ENCODE measurements around the gene ACER2. TPM values are rescaled to one million over a fixed set of nuclear protein-coding genes. Genes with fewer than 3 reads are reported as not detected.
A peak's percentile ranks its signal among the peaks of the same experiment; 100 is the strongest.

Gene ACER2
- total RNA-seq, 1 donor from 2014 or later = 3.2 TPM

DNA sequence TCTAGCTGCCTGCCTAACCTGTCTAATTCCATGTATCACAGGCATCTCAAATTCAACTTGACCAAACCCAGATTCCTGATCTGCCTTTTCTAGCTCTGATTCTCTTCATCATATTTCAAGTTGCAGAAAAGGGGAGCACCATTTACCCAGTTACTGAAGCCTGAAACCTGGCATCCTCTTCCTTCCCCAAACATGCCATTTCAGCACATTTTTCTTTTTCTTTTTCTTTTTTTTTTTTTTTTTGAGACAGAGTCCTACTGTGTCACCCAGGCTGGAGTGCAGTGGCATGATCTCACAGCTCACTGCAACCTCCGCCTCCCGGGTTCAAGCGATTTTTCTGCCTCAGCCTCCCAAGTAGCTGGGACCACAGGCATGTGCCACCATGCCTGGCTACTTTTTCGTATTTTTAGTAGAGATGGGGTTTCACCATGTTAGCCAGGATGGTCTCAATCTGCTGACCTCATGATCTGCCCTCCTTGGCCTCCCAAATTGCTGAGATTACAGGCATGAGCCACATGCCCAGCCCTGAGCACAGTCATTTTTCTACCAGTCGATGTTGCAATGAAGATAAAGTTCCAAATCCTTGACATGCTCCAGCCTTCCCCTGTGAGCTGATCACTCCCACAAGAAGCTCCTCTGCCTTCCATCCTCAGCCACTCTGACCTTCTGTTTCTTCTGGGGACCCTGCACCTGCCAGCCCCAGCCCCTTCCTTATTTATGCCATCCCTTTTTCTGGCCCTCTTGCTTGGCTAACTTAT is 32.2 kb downstream of the ACER2 start:
- intact Hi-C loops (cut with DNase I) = no loop called here
- no peak for DNase-seq (ENCODE audit: missing footprints)
- peak; percentile 83 for ATAC-seq

DNA sequence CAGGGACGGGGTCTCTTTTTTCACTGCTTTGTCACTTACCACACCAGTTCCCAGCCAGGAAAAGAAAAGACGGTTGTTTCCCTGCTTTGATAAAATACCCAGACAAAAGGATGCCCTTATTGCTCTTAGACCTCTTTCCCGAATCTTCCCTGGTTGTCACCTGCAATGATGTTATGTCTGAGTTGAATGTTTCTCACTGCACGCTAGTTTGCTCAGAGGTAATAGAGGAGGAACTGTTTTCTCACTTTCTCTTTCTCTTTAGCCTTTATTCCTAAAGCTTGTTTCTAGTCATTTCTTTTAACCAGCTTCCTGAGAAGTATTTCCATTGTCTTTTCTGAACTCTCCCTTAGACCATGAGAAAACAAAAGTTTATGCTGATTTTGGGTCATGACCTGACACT is 32.9 kb downstream of the ACER2 start:
- intact Hi-C loops (cut with DNase I) = no loop called here
- no peak for ATAC-seq
- DNase-seq (ENCODE audit: missing footprints) = no peak

DNA sequence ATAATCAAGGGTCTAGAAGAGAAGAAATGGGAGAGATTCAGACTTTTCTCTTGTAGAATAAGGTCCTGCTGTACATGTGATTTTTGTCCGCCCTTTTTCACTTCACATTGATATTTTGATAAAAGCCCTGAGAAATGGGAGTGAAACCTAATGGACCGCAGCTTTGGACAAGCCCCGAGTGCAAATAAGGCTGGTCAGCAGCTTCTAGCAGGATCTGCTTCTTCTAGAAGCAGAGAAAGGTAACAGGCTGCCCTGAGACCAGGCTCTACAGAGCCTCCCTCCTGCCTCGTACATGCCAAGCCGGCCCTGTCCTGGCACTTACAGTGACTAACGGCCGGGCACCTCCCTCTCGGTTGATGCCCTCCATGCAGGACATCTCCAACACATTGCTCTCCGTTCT is 33.4 kb downstream of the ACER2 start:
- DNase-seq (ENCODE audit: missing footprints) (no peak), ATAC-seq (no peak)
- intact Hi-C loops (cut with DNase I) = no loop called here

GRCh38 chr9:19445452-19445851 is 36.6 kb downstream of the ACER2 start:
- DNase-seq (ENCODE audit: missing footprints) (no peak), ATAC-seq (no peak)
- intact Hi-C loops (cut with DNase I) = no loop called here

GRCh38 chr9:19446361-19446861 is 37.6 kb downstream of the ACER2 start:
- ATAC-seq = no peak
- DNase-seq (ENCODE audit: missing footprints) = no peak
- intact Hi-C loops (cut with DNase I) = no loop called here

DNA sequence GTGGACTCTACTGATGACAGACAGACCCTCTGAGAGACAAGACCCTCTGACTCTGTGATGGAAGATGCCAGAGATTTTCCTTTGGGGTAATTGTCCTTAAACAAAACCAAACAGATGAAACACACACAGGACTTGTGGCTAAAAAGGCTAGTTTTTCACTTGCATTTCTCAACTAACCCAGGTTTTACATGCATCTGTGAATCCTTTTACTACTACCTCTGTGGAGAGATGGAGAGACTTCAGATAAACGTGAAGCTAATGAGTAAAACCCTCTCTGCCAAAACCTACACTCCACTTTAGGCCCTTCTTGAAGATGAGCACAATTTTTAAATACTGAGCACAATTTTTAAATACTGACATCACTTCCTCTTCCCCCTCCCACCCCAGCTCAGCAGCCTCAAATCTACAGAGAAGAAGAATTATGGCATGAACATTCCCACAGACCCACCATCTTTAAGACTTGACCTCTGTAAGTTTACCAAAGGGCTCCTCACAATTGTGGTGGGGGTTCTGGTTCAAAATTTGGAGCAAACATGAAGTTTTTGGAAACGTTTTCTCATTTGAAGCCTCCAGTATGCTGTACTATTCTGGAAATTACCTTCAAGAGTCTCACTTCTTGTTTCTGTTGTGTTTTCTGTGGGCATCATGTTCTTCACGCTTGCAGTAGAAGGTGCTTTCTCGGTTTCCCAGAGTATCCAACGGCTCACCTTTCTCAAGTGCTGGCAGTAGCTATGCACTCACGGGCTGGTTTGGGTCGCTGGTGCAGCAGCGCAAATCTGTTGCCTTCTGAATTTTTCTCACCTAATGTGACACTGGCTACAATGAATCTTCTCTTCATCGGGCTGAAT is 42.7 kb downstream of the ACER2 start:
- intact Hi-C loops (cut with DNase I) = loop anchor here (10.0 kb wide), 2 partner anchors 347 to 1007 kb away; partner anchors contain the start of gene HAUS6
- ATAC-seq (no peak), DNase-seq (ENCODE audit: missing footprints) (no peak)

- intact Hi-C loops (cut with DNase I) = loop anchor here (2.0 to 10.0 kb wide), 5 partner anchors 48 to 1012 kb away; partner anchors contain the start of genes ACER2, HAUS6 and RPS6
- ATAC-seq (no peak), DNase-seq (ENCODE audit: missing footprints) (no peak)
Measured at GRCh38 chr9:19456426-19456825, 47.6 kb downstream of the ACER2 start.

- ATAC-seq (peak; percentile 95), DNase-seq (ENCODE audit: missing footprints) (no peak)
- intact Hi-C loops (cut with DNase I) = loop anchor here (1.0 to 10.0 kb wide), 6 partner anchors 48 to 1012 kb away; partner anchors contain the start of genes ACER2, HAUS6, RPS6 and RRAGA
Measured at GRCh38 chr9:19456996-19457692, 48.3 kb downstream of the ACER2 start.

- intact Hi-C loops (cut with DNase I) = loop anchor here (1.0 to 10.0 kb wide), 6 partner anchors 49 to 1013 kb away; partner anchors contain the start of genes ACER2, HAUS6, RPS6 and RRAGA
- DNase-seq (ENCODE audit: missing footprints) (no peak), ATAC-seq (no peak)
Measured at GRCh38 chr9:19457693-19458009, 48.8 kb downstream of the ACER2 start.

DNA sequence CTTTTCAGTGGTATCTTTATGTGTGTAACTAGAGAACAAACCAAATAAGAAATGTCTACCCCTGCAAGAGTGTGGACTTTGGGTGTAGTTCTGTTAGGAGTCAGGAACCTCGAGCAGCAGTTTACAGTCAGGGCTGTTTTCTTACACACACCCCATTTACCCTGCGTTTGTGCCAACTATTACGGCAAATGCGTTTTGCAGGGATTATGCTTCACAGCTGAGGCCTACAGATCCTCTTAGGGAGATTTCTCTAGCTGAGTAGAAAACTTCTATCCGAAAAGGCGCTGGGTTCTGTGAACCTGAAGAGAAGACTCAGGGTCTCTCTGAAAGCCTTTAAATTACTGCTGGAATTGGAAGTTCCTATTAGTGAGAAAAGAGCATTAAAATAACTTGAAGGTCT is 51.4 kb downstream of the ACER2 start:
- no peak for DNase-seq (ENCODE audit: missing footprints)
- no peak for ATAC-seq
- intact Hi-C loops (cut with DNase I) = no loop called here

DNA sequence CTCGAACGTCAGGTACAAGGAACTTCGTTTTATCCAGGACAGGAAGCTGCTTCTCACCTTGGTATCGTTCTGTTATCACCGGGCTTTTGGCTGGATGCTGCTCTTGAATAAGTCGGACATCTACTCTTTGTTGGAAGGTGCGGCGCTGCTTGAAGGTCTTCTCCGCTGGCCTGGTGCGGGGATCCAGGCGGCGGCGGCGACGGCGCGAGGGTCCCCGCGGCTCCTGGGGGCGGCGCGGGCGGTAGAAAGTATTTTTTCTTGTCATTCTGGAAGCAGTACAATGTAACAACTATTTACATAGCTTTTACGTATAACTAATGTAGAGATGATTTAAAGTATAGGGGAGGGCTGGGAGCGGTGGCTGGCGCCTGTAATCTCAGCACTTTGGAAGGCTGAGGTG is 52.3 kb downstream of the ACER2 start:
- DNase-seq (ENCODE audit: missing footprints) (no peak), ATAC-seq (no peak)
- intact Hi-C loops (cut with DNase I) = no loop called here

DNA sequence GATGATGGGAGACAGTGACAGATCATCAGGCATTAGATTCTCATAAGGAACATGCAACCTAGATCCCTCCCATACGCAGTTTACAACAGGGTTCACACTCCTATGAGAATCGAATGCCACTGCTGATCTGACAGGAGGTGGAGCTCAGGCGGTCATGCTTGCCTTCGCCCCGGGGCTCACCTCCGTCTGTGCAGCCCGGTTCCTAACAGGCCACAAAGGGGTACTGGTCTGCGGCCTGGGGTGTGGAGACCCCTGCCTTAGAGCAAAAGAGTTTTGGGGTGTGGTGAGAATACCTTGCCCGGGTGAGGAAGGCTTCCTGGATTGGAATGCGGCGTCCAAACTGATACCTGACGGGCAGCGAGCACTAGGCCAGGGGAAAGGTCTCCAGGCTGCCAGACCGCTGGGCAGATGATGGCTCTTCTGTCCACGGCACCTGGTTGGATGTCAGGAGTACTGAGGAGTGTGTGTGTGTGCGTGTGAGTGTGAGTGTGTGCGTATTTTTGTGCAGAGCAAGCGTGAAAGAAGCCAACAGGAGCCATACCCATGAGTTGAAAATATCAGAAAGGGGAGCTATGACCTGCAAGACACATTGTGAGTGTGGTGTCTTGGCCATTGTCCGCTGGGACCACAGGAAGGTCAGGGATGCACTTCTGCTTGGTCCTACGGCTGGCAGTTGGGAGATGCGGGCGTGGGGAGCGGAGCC is 55.4 kb downstream of the ACER2 start:
- intact Hi-C loops (cut with DNase I) = no loop called here
- DNase-seq (ENCODE audit: missing footprints) (no peak), ATAC-seq (no peak)

DNA sequence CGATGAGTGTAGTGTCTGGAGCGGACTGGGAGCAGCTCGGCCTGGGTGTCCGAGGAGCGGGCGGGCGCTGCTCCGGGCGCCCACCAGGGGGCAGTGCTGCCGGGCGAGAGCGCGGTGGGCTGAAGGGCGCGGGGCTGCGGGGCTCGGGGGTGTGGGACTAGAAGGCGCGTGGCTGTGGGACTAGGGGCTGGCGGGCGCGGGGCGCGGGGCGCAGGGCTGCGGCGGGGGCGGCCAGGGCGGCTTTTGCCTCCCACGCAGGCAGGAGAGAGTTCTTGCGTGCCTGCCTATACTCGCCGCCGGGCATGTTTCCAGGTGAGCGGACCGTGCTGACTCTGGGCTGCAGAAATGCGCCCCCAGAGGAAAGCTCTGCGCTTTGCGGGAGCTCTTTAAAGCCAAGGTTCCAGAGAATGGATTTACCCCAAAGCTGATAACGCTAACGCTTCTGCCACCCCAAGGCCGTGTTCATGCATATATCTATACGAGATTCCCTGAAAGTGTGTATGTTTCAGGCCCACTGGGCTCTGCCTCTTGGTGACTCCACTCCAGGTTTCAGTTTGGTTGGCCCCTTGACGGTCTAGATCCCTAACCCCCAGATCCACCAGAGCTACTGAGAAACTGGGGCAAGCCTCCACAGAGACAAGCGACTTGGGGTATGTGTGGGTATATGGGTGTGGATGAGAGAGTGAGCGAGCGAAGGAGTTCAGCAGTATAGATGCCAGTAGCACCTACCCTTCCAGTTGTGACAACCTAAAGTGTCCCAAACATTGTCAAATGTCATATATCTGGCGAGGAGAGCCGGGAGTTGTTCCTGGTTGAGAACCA is 56.2 kb downstream of the ACER2 start:
- ATAC-seq (peak; percentile 94), DNase-seq (ENCODE audit: missing footprints) (peak; percentile 86)
- intact Hi-C loops (cut with DNase I) = no loop called here

DNA sequence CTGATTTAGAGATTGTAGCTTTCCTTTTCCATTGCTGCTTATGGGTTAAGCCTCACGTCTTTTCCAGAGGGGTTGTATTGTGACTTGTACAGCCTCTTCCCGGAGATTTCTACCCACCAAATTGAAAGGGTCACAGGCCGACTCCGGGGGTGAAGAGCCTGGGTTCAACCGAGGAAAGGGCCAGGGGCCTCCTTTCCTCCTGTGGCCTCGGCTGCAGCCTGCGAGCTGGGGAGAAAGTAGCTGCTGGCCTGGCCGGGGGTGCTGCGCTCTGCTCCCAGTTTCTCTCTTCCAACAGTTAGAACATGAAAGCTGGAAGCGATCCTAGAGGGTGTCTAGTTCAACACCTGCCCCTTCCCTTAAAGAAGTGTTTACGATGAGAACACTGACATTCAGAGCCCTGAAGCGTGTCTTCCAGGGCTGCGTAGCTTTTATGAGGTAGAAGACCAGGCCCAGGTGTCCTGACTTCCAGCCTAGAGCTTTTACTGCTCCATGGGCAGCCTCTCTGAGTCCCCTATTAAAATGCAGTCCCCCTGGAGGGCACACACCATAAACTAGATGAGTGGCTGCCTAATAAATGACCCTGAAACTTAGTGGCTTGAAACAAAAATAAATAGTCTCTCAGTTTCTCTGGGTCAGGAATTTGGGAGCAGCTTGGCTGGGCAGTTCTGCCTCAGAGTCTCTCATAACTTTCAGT is 56.9 kb downstream of the ACER2 start:
- no peak for DNase-seq (ENCODE audit: missing footprints)
- no peak for ATAC-seq
- intact Hi-C loops (cut with DNase I) = no loop called here

DNA sequence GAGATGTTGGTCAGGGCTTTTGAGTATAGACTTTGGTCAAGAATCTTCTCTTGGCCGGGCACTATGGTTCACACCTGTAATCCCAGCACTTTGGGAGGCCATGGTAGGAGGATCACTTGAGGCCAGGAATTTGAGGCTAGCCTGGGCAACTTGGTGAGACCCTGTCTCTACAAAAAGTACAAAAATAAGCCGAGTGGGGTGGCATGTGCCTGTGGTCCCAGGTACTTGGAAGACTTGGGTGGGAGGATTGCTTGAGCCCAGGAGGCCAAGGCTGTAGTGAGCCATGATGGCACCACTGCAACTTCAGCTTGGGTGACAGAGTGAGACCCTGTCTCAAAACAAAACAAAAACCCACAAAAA is 57.5 kb downstream of the ACER2 start:
- intact Hi-C loops (cut with DNase I) = no loop called here
- ATAC-seq (no peak), DNase-seq (ENCODE audit: missing footprints) (no peak)

- no peak for DNase-seq (ENCODE audit: missing footprints)
- intact Hi-C loops (cut with DNase I) = no loop called here
- ATAC-seq = no peak
Measured at GRCh38 chr9:19469271-19469670, 60.5 kb downstream of the ACER2 start.

- intact Hi-C loops (cut with DNase I) = no loop called here
- no peak for ATAC-seq
- no peak for DNase-seq (ENCODE audit: missing footprints)
Measured at GRCh38 chr9:19470567-19470966, 61.8 kb downstream of the ACER2 start.

Measured in Right ventricle myocardium inferior (tissue), 1 donor.